Adrenal gland (tissue), 12 donors: ENCODE measurements around the gene RND1. TPM values are rescaled to one million over a fixed set of nuclear protein-coding genes. Genes with fewer than 3 reads are reported as not detected.
A peak's percentile ranks its signal among the peaks of the same experiment; 100 is the strongest.

Experiments
- DNase-seq, 7 donors: peaks; one replicate each; pipeline ENCODE4 v3.0.0-alpha.2; 2019 to 2020
- H3K27ac ChIP-seq, 5 donors: fragments of 200-600 bp; sonication (generic) in 4 of 5; 1 replicate in 3 of 5; 2 replicates in 2 of 5; pipeline versions ENCODE4 v1.5.1 to v1.8.0; 2016 to 2020; ENCODE audit warnings: mild to moderate bottlenecking in 1 of 5
- H3K27me3 ChIP-seq: fragments of 200-600 bp; 2 replicates; pipeline ENCODE4 v1.8.0; 2021
- H3K36me3 ChIP-seq, 2 donors: fragments of 200-600 bp; replicated peaks in 1 of 2; 1 replicate in 1 of 2; 2 replicates in 1 of 2; pipeline versions ENCODE4 v1.5.1 to v1.8.0; 2018 to 2022
- H3K4me1 ChIP-seq, 2 donors: fragments of 200-600 bp; replicated peaks in 1 of 2; 1 replicate in 1 of 2; 2 replicates in 1 of 2; pipeline versions ENCODE4 v1.5.1 to v1.8.0; 2018 to 2021
- H3K4me3 ChIP-seq, 4 donors: fragments of 200-600 bp; sonication (generic) in 3 of 4; one replicate each; pipeline ENCODE4 v1.5.1; 2016 to 2018
- H3K9me3 ChIP-seq, 3 donors: fragments of 200-600 bp; sonication (generic) in 1 of 3; replicated peaks in 1 of 3; 1 replicate in 2 of 3; 2 replicates in 1 of 3; pipeline versions ENCODE4 v1.5.1 to v1.8.0; 2016 to 2021
- POLR2A ChIP-seq, 2 donors: fragments of 450-650 bp; IDR thresholded peaks; one replicate each; pipeline ENCODE4 v1.6.1; 2017; ENCODE audit warnings: antibody characterized with exemption in 2 of 2, mild to moderate bottlenecking in 2 of 2, moderate library complexity in 1 of 2
- WGBS, 4 donors: extraction: QIAGEN DNeasy Blood & Tissue Kit in 2 of 4; methylation state at CpG; one replicate each; pipeline versions ENCODE4 v1.1.5 to v1.1.7; 2013 to 2017; 5-methylcytosine and 5-hydroxymethylcytosine counted together
- intact Hi-C, 2 donors: fragments of 100-400 bp; cut with DNase I; formaldehyde crosslinking; loops; one replicate each; pipeline versions ENCODE4 v1.14.1 to v1.15.0; 2022 to 2023
- polyA plus RNA-seq, 3 donors: library from polyadenylated mRNA; stranded (reverse); fragments of 200-250 nt in 2 of 3; fragments of 350-450 nt in 1 of 3; fragmentation: Illumina TruSeq in 1 of 3; extraction: RNeasy Lipid Tissue Mini Kit (QIAGEN cat#74804) in 1 of 3; gene quantifications; one replicate each; pipeline ENCODE4 v1.2.3, GENCODE V29; 2013 to 2014
- total RNA-seq, 9 donors: library from RNA; depleted of rRNA in 4 of 9; stranded (reverse); fragments of >200 nt in 4 of 9; fragments of 120-200 nt in 1 of 9; fragmentation: NEBNext Ultra II Directional in 1 of 9; extraction: Animal tissue kit (Norgen Biotek cat#: 25700) in 1 of 9; gene quantifications; one replicate each; pipeline versions ENCODE4 v1.1.0 to v1.2.4, GENCODE V29; 2013 to 2023
- TF ChIP-seq, protein P1 (sequence below), 6 experiments: fragments of 450-650 bp in 4 of 6; fragments of 200-600 bp in 2 of 6; sonication (generic) in 1 of 6; IDR thresholded peaks; 1 replicate in 5 of 6; 2 replicates in 1 of 6; pipeline versions ENCODE4 v1.5.1 to v1.8.0; 2016 to 2021; ENCODE audit warnings: antibody characterized with exemption in 6 of 6, mild to moderate bottlenecking in 2 of 6, moderate library complexity in 1 of 6
- donor health status: healthy with polysubstance abuse.
- donor health status: Bipolar disorder and iron deficiency.
- donor health status: DM: yes; HTN: yes; CAD: no.
- donor health status: DM: no; HTN: no; CAD: no.
- donor health status: DM: no; HTN: no; CAD: no.
- donor health status: DM: yes; HTN: yes; CAD: no.

Gene RND1
- total and polyA plus RNA-seq, 12 donors, result 0.20 to 2.9 (median 0.43) TPM; not detected in 5

DNA sequence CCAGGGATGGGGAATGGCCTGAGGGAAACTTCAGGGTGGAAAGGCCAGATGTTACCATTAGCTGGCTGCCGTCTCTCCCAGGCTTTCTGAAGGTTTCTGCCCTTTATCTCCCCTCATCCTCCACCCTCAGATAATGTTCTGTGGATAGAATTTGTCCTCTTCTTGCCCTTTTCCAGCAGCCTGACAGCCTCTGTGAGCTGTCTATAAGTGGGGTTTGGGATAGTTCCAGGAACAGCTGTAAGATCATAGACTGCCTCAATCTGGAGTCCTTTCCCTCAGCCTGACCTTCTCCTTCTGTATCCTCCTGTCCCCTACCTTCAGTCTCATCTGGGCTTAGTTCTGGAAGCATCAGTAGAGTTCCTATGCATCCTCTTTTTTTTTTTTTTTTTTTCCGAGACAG is 2.8 kb upstream of the RND1 start:
- no peaks in the 10 kb centered on the region for H3K36me3 ChIP-seq
- TF ChIP-seq, protein P1, sequence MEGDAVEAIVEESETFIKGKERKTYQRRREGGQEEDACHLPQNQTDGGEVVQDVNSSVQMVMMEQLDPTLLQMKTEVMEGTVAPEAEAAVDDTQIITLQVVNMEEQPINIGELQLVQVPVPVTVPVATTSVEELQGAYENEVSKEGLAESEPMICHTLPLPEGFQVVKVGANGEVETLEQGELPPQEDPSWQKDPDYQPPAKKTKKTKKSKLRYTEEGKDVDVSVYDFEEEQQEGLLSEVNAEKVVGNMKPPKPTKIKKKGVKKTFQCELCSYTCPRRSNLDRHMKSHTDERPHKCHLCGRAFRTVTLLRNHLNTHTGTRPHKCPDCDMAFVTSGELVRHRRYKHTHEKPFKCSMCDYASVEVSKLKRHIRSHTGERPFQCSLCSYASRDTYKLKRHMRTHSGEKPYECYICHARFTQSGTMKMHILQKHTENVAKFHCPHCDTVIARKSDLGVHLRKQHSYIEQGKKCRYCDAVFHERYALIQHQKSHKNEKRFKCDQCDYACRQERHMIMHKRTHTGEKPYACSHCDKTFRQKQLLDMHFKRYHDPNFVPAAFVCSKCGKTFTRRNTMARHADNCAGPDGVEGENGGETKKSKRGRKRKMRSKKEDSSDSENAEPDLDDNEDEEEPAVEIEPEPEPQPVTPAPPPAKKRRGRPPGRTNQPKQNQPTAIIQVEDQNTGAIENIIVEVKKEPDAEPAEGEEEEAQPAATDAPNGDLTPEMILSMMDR (IDR thresholded peaks at IDR 0.05), result no peak
- no peak for TF ChIP-seq POLR2A (IDR thresholded peaks at IDR 0.05)
- H3K4me1 ChIP-seq, result peaks cover 0 to 5% of the 10 kb centered on the region in 2 donors
- no peaks in the 10 kb centered on the region for H3K9me3 ChIP-seq
- no peaks in the 10 kb centered on the region for H3K27me3 ChIP-seq
- no peak overlapping the region for H3K27ac ChIP-seq
- no peak for DNase-seq
- intact Hi-C loops, result no loop called here
- no peak overlapping the region for H3K4me3 ChIP-seq
- WGBS, 4 donors, result 70 to 86% (median 83%) methylated on average over 2 of the region's 2 CpGs

DNA sequence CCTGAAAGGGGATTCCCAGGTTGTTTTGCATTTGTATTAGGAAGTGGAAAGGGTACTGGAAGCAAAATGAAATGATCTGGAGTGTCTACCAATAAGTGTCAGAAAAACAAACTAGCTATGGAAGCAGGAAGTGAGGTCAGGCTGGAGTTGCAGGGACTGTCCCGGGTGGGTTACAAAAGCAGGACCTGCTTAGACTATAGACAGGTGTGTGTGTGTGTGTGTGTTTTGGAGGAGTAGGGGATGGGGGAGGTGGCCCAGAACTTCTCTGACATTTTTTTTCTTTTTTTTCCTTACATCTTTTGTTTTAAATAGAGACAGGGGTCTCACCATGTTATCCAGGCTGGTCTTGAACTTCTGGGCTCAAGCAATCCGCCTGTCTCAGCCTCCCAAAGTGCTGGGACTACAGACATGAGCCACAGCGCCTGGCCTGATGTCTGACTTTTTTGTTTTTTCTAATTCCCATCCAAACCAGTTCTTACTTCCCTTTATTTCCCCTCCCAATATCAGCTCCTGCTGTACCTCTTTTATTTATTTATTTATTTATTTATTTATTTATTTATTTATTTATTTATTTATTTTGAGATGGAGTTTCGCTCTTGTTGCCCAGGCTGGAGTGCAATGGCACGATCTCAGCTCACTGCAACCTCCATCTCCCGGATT is 512 bp upstream of the RND1 start:
- DNase-seq, result no peak
- TF ChIP-seq, protein P1 (IDR thresholded peaks at IDR 0.05), result no peak
- TF ChIP-seq POLR2A (IDR thresholded peaks at IDR 0.05), result no peak
- Histone ChIP-seq H3K4me1 (peaks cover 0 to 5% of the 10 kb centered on the region in 2 donors), H3K27me3 (peaks cover 3% of the 10 kb centered on the region), H3K9me3 (no peaks in the 10 kb centered on the region), H3K36me3 (no peaks in the 10 kb centered on the region), H3K4me3 (peak overlapping the region in 3 of 4 donors; percentile 36 to 68 (median 36)), H3K27ac (no peak overlapping the region)
- intact Hi-C loops, result no loop called here
- 69 to 73% (median 71%) methylated on average over 6 of the region's 6 CpGs for WGBS, 4 donors

DNA sequence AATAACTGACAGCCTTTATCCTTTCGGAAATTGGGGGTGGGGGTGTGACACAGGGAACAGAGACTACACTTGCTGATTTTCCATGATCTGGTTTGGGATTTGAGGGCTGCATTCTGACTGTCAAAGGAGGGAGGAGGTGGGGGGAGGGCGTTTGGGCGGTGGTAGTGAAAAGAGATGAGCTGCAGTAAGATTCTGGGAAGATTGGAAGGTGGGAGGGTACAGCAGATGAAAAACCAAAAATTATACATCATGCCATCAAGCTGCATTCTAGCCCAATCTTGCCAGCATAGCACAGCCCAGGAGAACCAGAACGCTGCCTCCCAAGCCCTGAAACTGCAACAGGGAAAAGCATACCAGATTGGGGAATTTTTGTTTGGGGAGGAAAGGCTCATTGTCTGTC is 2.4 kb downstream of the RND1 start:
- WGBS, 4 donors, result 42 to 56% (median 49%) methylated on average over 4 of the region's 4 CpGs
- no peak overlapping the region for H3K4me3 ChIP-seq
- intact Hi-C loops, result no loop called here
- no peaks in the 10 kb centered on the region for H3K36me3 ChIP-seq
- peaks cover 0 to 5% of the 10 kb centered on the region in 2 donors for H3K4me1 ChIP-seq
- H3K27me3 ChIP-seq, result peaks cover 3% of the 10 kb centered on the region
- TF ChIP-seq, protein P1 (IDR thresholded peaks at IDR 0.05), result no peak
- no peak for TF ChIP-seq POLR2A (IDR thresholded peaks at IDR 0.05)
- DNase-seq, result no peak
- no peaks in the 10 kb centered on the region for H3K9me3 ChIP-seq
- H3K27ac ChIP-seq, result no peak overlapping the region

DNA sequence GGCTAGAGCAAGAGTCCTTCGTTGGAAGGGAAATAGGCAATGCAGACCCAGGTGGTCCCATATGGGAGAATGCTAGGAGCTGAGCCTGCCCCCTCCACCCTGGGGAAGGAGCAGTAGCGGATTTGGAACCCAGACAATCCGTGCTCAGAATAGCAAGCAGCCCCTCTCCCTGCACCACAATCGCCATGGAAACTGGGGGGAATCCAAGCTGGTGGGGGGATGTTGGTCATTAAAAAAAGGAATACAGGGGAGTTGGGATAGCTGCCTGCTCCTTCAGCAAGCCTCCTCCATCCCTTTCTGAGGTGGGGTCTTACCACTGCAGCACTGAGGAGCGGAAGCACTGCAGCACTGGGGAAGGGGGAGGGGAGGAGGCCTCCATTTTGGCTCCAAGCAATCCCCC is 2.9 kb downstream of the RND1 start:
- intact Hi-C loops, result no loop called here
- Histone ChIP-seq H3K4me3 (no peak overlapping the region), H3K27me3 (peaks cover 3% of the 10 kb centered on the region), H3K27ac (no peak overlapping the region), H3K4me1 (peaks cover 0 to 5% of the 10 kb centered on the region in 2 donors), H3K9me3 (no peaks in the 10 kb centered on the region), H3K36me3 (no peaks in the 10 kb centered on the region)
- DNase-seq, result no peak
- TF ChIP-seq POLR2A (IDR thresholded peaks at IDR 0.05), result no peak
- TF ChIP-seq, protein P1 (IDR thresholded peaks at IDR 0.05), result no peak
- 54 to 68% (median 64%) methylated on average over 4 to 5 of the region's 5 CpGs for WGBS, 4 donors
